Pons (tissue), 1 donor: ENCODE data around the gene PNP.
A peak's percentile ranks its signal among the peaks of the same experiment; 100 is the strongest.
"Not testable (repeated sequence)": the region's sequence is repeated elsewhere in the genome, so short reads cannot be mapped to it uniquely, and the experiment has no call there.

ENCODE experiments used
- DNase-seq: peaks from one replicate; pipeline ENCODE4 v3.0.0-alpha.2; 2016; ENCODE audit warnings: low spot score

PNP gene

DNA sequence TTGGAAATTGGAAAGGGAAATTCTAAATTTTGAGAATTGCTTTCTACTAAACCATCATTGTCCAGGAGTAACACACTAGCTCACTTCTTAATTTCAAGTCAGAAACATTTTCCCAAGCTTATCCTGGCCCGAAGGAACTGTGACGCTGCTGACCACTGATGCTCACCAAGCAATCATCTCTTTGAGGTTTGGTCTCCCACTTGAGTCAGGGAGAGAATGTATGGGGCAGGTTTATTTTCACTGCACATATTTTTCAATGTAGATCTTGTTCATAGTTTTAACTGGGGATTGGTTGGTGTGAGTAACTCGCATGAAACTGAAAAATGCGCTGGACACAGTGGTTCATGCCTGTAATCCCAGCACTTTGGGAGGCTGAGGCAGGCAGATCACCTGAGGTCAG lies 23.3 kb downstream of the PNP start:
- no peak for DNase-seq

DNA sequence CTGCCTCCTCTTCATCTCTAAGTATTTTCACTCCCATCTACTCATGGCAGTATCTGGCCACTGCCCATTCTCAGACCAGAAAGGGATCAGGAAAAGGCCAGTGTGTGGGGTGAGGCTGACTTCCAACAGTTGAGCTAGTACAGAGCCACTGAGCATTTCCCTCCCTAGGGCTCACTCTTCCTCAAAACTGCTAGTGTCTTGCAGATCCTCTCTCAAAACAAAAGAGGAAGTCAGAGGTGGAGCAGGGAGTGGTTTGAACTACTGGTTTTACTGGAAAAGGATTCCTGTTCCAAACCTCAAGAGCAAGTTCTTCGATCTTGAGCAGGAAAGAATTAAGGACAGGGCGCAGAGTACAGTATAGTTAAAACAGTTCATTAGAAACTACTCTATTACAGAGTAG lies 24.4 kb downstream of the PNP start:
- peak; percentile 75 for DNase-seq

DNA sequence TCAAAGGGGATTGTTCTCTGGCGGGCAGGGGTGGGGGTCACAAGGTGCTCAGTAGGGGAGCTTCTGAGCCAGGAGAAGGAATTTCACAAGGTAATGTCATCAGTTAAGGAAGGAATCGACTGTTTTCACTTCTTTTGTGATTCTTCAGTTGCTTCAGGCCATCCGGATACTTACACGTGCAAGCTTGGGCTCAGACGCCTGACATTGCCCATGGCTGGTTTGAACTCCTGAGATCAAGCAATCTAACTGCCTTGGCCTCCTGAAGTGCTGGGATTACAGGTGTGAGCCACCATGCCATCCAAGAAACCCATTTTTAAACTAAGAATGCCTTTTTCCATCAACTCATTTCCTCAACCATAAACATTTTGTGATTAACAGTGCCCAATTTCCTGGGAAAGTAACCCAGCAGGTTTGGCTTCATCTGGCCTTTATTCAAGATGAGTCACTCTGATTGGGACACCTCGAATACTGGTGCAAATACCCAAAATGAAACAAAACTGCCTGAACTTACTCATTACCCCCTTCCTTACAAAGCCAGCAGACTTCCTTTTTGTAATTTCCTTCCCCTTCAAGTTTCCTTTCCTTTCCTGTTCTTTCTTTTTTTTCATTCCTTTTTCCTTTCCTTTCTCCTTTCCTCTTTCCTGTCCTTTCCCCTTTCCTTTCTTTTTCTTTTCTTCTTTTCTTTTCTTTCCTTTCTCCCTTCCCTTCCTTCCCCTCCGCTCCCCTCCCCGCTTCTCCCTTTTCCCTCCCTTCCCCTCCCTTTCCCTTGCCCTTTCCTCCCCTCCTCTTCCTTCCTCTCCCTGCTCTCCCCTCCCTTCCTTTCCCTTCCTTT lies 25.9 kb downstream of the PNP start:
- no peak for DNase-seq

DNA sequence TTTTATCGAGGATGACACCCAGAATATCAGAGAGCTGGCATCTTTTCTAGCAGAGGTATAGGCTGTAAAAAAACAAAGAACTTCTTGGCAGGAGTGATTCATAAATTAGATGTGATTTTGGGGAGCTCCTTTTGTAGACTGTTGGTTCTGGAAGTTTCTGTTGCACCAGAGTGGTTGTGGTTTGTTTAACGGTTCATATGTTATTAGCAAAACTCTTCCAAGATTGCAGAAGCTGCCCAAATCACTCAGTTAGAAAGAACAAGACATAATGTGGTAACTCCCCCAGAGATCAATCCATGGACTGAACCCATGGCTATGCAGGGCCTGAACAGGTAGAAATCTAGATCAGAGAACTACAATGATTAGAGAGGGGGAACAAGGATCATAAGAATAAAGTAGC lies 29.4 kb downstream of the PNP start:
- DNase-seq, result no peak

DNA sequence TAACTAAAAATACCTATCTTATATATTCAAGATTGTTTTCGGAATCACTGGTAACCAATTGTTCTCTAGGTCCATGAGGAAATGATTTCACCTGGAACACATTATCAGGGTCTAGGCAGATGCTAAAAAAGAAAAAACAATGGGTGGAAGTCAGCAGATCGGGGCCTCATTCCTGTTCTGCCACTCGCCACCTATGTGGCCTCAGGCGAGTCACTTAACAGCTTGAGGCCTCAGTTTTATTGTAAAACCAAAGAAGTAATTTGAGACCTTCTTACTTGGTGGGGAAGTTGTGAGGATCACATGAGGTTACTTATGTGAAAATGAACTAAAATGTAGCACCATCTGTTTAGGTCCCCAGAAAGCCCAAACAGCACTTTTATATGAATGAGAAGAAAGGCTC lies 29.9 kb downstream of the PNP start:
- no peak for DNase-seq

DNA sequence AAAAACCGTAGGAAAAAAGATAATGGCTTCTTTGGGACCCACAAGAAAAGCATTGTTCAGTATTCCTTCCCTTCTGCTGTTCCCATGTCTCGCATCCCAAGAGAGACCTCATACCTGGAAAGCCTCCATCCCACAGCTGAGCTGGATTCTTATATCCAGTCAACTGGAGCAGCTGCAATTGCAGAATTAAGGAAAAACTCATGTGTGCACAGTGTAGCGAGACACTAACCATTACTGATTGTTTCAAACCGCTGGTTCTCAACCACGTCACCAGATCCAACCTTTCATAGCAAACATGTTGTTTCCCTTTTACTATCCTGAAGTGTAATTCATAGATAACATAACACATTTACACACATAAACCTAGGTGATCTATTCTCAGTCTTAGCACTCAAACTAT lies 30.7 kb downstream of the PNP start:
- DNase-seq, result no peak

DNA sequence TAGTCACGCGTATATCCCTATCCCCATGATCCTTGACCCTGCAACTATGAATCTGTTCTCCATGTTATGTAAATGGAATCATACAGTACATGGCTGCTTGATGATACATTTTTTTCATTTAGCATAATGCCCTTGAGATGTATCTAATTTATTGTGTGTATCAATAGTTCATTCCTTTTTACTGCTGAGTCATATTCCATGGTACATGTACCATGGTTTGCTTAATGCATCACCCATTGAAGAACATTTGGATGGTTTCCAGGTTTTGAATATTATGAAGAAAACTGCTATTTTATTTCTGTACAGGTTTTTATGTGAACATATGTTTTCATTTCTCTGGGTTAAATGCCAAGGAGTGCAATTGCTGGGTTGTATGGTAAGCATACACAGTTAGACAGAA lies 32.1 kb downstream of the PNP start:
- no peak for DNase-seq

DNA sequence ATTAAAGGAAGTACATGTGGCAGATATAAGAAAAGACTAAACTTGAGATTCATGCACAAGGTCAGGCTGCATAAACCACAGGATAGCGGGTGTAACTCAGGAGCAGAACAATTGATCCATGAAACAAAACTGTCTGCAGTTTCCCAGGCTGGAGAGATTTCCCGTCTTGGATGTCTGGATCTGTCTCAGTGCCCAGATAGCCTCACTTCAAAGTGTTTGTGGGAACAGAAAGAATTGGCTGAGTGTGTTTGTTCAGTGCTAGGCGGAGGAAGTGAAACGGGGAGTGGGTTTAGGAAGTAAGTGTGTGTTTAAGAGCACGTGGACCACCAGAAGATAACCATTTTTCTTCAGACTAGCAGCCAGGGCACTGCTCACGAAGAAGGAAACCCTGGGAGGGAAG lies 34.7 kb downstream of the PNP start:
- peak; percentile 83 for DNase-seq

DNA sequence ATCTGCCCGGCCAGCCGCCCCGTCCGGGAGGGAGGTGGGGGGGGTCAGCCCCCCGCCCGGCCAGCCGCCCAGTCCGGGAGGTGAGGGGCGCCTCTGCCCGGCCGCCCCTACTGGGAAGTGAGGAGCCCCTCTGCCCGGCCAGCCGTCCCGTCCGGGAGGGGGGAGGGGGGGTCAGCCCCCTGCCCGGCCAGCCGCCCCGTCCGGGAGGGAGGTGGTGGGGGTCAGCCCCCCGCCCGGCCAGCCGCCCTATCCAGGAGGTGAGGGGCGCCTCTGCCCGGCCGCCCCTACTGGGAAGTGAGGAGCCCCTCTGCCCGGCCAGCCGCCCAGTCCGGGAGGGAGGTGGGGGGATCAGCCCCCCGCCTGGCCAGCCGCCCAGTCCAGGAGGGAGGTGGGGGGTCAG lies 37.1 kb downstream of the PNP start:
- DNase-seq, result not testable (repeated sequence)

DNA sequence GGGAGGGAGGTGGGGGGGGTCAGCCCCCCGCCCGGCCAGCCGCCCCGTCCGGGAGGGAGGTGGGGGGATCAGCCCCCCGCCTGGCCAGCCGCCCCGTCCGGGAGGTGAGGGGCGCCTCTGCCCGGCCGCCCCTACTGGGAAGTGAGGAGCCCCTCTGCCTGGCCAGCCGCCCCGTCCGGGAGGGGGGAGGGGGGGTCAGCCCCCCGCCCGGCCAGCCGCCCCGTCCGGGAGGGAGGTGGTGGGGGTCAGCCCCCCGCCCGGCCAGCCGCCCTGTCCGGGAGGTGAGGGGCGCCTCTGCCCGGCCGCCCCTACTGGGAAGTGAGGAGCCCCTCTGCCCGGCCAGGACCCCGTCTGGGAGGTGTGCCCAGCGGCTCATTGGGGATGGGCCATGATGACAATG lies 37.5 kb downstream of the PNP start:
- DNase-seq, result not testable (repeated sequence)

DNA sequence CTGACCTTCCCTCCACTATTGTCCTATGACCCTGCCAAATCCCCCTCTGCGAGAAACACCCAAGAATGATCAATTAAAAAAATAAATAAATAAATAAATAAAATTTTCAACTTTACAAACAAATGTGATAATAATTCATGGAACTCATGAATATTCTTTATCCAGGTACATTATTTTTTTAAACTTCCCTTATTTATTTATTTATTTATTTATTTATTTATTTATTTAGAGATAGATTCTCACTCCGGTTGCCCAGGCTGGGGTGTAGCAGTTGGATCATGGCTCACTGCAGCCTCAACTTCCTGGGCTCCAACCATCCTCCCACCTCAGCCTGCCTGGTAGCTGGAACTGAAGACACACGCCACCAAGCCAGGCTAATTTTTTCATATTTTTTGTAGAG lies 38.3 kb downstream of the PNP start:
- not testable (repeated sequence) for DNase-seq

DNA sequence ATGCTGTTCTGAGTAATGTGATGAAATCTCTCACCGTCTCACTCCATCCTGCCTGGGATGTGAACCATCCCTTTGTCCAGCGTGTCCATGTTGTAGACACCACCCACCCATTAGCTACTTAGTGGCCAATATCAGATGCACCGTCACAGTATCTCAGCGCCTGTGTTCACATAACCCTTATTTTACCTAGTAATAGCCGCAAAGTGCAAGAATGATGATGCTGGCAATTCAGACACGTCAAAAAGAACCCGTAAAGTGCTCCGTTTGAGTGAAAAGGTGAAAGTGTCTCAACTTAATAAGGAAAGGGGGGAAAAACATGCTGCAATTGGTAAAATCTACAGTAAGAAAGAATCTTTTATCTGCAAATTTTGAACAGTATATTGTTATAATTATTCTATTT lies 39.2 kb downstream of the PNP start:
- no peak for DNase-seq

DNA sequence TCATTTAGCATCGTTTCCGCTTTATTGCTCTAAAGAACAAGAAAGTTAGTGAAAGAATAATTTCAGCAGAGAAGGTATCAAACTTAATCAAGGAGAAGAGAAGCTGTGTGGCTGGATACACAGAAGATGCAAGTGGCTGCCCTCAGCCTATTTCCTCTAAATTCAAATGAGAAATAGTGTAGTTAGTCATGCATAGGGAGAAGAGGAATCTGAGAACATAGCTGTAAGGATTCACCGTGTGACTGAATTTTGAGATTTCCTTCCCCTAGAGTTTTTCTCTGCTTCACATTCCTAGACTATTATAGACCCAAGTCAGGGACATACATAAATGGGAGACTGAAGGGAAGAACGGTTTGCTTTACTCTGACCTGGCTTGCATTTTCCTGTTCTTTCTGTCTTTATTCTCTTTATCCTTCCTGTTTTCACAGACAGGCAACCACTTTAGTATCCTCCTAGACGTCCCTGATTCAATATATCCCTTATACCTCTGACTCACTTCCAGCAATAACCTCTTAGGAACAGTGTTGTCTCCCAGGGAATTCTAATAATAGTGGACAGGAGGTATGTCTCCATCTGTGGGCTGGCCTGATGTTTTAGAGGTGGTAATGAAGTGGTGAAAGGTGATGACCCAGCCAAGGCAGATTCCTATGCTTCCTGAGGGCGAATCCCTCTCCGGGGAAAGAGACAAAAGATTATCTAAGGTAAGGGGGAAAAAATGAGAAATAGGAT lies 43.1 kb downstream of the PNP start:
- DNase-seq, result no peak

DNA sequence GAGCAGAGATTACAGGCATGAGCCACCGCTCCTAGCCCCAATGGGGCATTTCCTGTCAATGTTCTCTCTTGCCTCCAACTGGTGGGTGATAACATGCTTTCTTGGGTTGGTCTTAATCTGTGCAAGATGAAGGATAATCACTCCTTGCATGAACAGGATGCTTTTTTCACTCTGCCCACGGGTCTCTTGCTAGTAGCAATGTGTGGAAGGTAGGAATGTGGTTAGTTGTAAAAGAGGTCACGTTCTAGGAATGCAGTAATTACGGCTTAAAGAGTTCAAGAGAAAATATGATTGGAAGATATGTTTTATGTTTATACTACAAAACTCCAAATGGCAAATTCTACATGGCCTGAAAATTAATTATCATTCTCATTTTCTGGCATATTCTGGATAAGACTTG lies 46.6 kb downstream of the PNP start:
- no peak for DNase-seq

DNA sequence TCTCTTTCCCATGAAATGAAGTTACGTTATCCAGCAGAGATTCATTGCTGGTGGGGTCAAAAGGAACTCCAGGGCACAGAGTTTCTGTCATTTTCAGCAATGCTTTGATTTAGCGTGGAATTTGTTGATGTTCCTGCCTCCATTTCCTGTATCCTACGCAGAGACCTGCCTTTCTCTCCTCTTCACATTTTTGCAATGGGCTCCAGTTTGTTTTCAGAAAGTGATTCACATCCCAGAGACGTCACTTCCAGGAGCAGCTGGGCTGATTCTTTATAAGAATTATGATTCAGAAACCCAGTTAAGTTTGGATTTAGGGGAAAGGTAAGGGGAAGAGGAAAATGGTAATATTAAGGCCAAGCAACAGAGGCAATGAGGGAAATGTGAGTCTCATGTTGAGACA lies 47.7 kb downstream of the PNP start:
- DNase-seq, result no peak

DNA sequence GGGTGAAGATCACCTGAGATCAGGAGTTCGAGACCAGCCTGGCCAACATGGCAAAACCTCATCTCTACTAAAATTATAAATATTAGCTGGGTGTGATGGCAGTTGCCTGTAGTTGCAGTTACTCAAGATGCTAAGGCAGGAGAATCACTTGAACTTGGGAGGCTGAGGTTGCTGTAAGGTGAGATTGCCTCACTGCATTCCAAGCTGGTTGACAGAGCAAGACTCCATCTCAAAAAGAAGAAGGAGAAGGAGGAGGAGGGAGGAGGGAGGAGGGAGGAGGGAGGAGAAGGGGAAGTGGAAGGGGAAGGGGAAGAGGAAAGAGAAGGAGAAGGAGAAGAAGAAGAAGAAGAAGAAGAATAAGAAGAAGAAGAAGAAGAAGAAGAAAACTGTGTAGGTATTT lies 53.1 kb downstream of the PNP start:
- DNase-seq, result no peak

DNA sequence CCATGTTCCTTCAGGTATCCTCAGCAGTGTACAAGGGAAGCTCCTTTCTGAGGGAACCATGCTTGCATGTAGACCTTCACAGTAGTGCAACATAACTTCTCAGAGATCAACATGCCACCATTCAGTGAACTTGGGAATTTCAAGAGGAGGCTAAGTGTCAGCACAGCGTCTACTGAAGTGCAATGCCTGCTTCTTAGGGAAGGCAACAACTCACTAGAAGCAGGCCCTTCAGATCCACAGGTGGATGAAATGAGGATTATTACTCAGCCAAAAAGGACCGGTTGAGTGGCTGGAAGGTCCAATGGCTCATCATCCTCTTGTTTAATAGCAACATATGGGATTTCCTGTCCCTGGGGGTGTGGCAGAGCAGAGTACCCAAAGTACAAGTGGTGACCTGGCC lies 54.8 kb downstream of the PNP start:
- DNase-seq, result no peak
